K562 (cell line): ENCODE data around the gene GMPR. TPM values are rescaled to one million over a fixed set of nuclear protein-coding genes. Genes with fewer than 3 reads are reported as not detected.
A peak's percentile ranks its signal among the peaks of the same experiment; 100 is the strongest.

Source experiments
- BHLHE40 ChIP-seq: IDR thresholded peaks from 2 replicates; pipeline ENCODE4 v1.6.1; 2011; ENCODE audit warnings: low read length, improper control_type of control experiment
- CCAR2 ChIP-seq: fragments of 200-400 bp; formaldehyde crosslinking; IDR thresholded peaks from 2 replicates; pipeline ENCODE4 v1.6.1; 2017; ENCODE audit warnings: mild to moderate bottlenecking, low read depth, low read length
- EP300 ChIP-seq: IDR thresholded peaks from 2 replicates; pipeline ENCODE4 v1.6.1; 2012; ENCODE audit warnings: low read length, improper control_type of control experiment
- FOXA3 ChIP-seq, 2 experiments: fragments of 450-650 bp in 1 of 2; sonication (generic) in 1 of 2; formaldehyde crosslinking; IDR thresholded peaks in 1 of 2; conservative IDR thresholded peaks in 1 of 2; 2 replicates each; pipeline versions ENCODE4 v1.4.0 to v1.8.0; 2020 to 2022; ENCODE audit warnings: mild to moderate bottlenecking in 2 of 2, missing genetic modification reagents in 1 of 2
- FOXJ3 ChIP-seq: sonication (generic); formaldehyde crosslinking; IDR thresholded peaks from 2 replicates; pipeline ENCODE4 v1.4.0; 2020; ENCODE audit warnings: mild to moderate bottlenecking, missing genetic modification reagents
- FOXK1 ChIP-seq: sonication (generic); formaldehyde crosslinking; IDR thresholded peaks from 2 replicates; pipeline ENCODE4 v1.8.0; 2022; ENCODE audit warnings: missing genetic modification reagents, mild to moderate bottlenecking, borderline replicate concordance
- HNRNPUL1 ChIP-seq: fragments of 200-400 bp; formaldehyde crosslinking; IDR thresholded peaks from 2 replicates; pipeline ENCODE4 v1.6.1; 2017; ENCODE audit warnings: low read length
- KAT2B ChIP-seq: IDR thresholded peaks from one replicate; pipeline ENCODE4 v1.6.1; 2012; ENCODE audit warnings: low read depth, mild to moderate bottlenecking, control low read depth, inconsistent platforms, low read length, moderate library complexity
- MIER1 ChIP-seq: fragments of 450-650 bp; IDR thresholded peaks from 2 replicates; pipeline ENCODE4 v1.6.1; 2016; ENCODE audit warnings: antibody characterized with exemption, mild to moderate bottlenecking, low read depth
- NFRKB ChIP-seq: fragments of 450-650 bp; IDR thresholded peaks from 2 replicates; pipeline ENCODE4 v1.6.1; 2016; ENCODE audit warnings: low read depth
- PTTG1 ChIP-seq: fragments of 450-650 bp; IDR thresholded peaks from 2 replicates; pipeline ENCODE4 v1.6.1; 2016; ENCODE audit warnings: low read depth, mild to moderate bottlenecking, missing genetic modification characterization, missing compliant biosample characterization
- RBM22 ChIP-seq: fragments of 200-400 bp; formaldehyde crosslinking; IDR thresholded peaks from 2 replicates; pipeline ENCODE4 v1.6.1; 2018; ENCODE audit warnings: low read length, low read depth; ENCODE audit not compliant: poor library complexity, severe bottlenecking
- RFX7 ChIP-seq: fragments of 250-450 bp; sonication (Bioruptor Pico); IDR thresholded peaks from 2 replicates; pipeline ENCODE4 v1.5.1; 2021; ENCODE audit warnings: mild to moderate bottlenecking
- SMARCB1 ChIP-seq: IDR thresholded peaks from 2 replicates; pipeline ENCODE4 v1.6.1; 2011; ENCODE audit warnings: improper control_type of control experiment, low read depth; ENCODE audit not compliant: insufficient read length
- SP2 ChIP-seq: IDR thresholded peaks from 2 replicates; pipeline ENCODE4 v1.6.1; 2011; ENCODE audit warnings: mild to moderate bottlenecking, low read depth, low read length, moderate library complexity; ENCODE audit not compliant: poor library complexity, severe bottlenecking; ENCODE audit errors: extremely low read depth
- SRSF9 ChIP-seq: fragments of 200-400 bp; formaldehyde crosslinking; IDR thresholded peaks from 2 replicates; pipeline ENCODE4 v1.6.1; 2017; ENCODE audit warnings: low read depth, low read length, borderline replicate concordance
- TARDBP ChIP-seq: fragments of 450-650 bp; IDR thresholded peaks from 2 replicates; pipeline ENCODE4 v1.6.1; 2016
- TEAD4 ChIP-seq, 2 experiments: sonication (generic) in 1 of 2; formaldehyde crosslinking in 1 of 2; IDR thresholded peaks; 2 replicates each; pipeline versions ENCODE4 v1.6.1 to v1.8.0; 2012 to 2022; ENCODE audit warnings: borderline replicate concordance in 1 of 2, inconsistent platforms in 1 of 2, low read length in 1 of 2, mild to moderate bottlenecking in 1 of 2, missing genetic modification reagents in 1 of 2
- THRAP3 ChIP-seq: fragments of 450-650 bp; IDR thresholded peaks from 2 replicates; pipeline ENCODE4 v1.6.1; 2016; ENCODE audit warnings: mild to moderate bottlenecking, inconsistent platforms, borderline replicate concordance
- ZBED1 ChIP-seq: IDR thresholded peaks from 2 replicates; pipeline ENCODE4 v1.6.1; 2014
- ZC3H4 ChIP-seq: sonication (generic); formaldehyde crosslinking; IDR thresholded peaks from 2 replicates; pipeline ENCODE4 v1.9.0; 2021; ENCODE audit warnings: missing genetic modification reagents, borderline replicate concordance
- ZNF24 ChIP-seq: fragments of 450-650 bp; IDR thresholded peaks from 2 replicates; pipeline ENCODE4 v1.6.1; 2016
- ZNF431 ChIP-seq: sonication (generic); formaldehyde crosslinking; IDR thresholded peaks from 2 replicates; pipeline ENCODE4 v1.8.0; 2022; ENCODE audit warnings: mild to moderate bottlenecking, missing genetic modification reagents
- ZNF830 ChIP-seq: fragments of 250-450 bp; sonication (Bioruptor Pico); IDR thresholded peaks from 2 replicates; pipeline ENCODE4 v1.5.0; 2021; ENCODE audit warnings: mild to moderate bottlenecking
- polyA plus RNA-seq, 8 experiments: library from polyadenylated mRNA; depleted of rRNA in 4 of 8; stranded (reverse) in 5 of 8; unstranded in 3 of 8; fragments of >200 nt; fragmentation: Nextera tagmentation in 2 of 8; fragmentation: Illumina TruSeq in 1 of 8; extraction: Ambion mirVana in 2 of 8; extraction: Trizol in 1 of 8; gene quantifications; 2 replicates each; pipeline versions ENCODE4 v1.2.1 to v1.2.3, GENCODE V29; 2011 to 2014; ENCODE audit warnings: inconsistent platforms in 1 of 8, missing spikeins in 1 of 8
- total RNA-seq, 7 experiments: library from RNA; depleted of rRNA in 6 of 7; stranded (reverse); fragments of >200 nt in 6 of 7; fragmentation: Illumina TruSeq in 2 of 7; extraction: Trizol in 2 of 7; gene quantifications; 2 replicates each; pipeline versions ENCODE4 v1.2.1 to v1.2.3, GENCODE V29; 2011 to 2021; ENCODE audit warnings: low replicate concordance in 1 of 7
- TF ChIP-seq, protein P1 (sequence below): fragments of 250-450 bp; sonication (Bioruptor Pico); IDR thresholded peaks from 2 replicates; pipeline ENCODE4 v1.4.0; 2020; ENCODE audit warnings: mild to moderate bottlenecking, moderate library complexity, borderline replicate concordance
- TF ChIP-seq, protein P2 (sequence below): fragments of 250-450 bp; sonication (Bioruptor Pico); IDR thresholded peaks from 2 replicates; pipeline ENCODE4 v1.4.0; 2020

The GMPR gene
- total and polyA plus RNA-seq, 9 of the 15 experiments (the other 6 are each of a cell fraction or from before 2014, with no cell fraction given), result 34.6 to 83.7 (median 49.8) TPM

DNA sequence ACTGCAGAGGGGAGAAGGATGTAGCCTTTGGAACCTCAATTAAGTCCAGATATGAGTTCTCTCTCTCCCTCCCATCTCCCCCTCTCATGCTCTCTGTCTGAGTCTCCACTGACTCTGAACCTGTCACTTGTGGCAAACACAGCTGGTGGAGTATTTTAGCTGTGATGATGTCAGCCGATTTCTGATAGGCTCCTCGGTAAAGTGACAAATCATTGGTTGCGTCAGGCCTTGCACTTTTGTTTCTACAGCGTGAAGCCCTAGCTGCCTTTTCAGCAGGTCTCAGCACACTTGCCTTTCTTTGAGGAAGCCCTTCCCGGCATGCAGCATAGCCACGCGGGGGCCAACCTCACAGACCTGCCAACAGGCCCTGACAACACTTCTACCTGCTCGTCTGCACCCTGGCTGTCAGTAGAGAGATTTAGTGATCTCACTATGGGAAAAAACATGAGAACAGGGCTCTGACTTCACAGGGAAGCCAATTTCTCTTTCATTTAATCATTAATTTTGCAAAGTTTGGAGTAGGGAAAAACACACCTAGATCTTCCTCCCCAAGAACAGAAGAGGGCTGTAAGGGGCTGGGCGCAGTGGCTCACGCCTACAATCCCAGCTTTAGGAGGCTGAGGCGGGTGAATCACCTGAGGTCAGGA, 84.4 kb downstream of the GMPR start (continued):
- TF ChIP-seq KAT2B (no peak), SP2 (no peak), FOXA3 (CRISPR knock-in tag; conservative IDR thresholded peaks at IDR 0.05 in 1 of 2, IDR thresholded peaks at IDR 0.05 in 1 of 2) (peak; percentile 30 to 79; a peak in 2 of 4 replicates), EP300 (peak; percentile 44; the same call in 1 of the 2 replicates), ZNF24 (no peak; the same call in 1 of the 2 replicates), PTTG1 (tag) (no peak; the same call in 1 of the 2 replicates), HNRNPUL1 (no peak), ZBED1 (no peak), ZNF830 (CRISPR knock-in tag) (no peak), THRAP3 (no peak), TARDBP (no peak), CCAR2 (no peak), FOXK1 (peak; percentile 63; the same call in 1 of the 2 replicates), FOXJ3 (CRISPR knock-in tag) (no peak), RFX7 (no peak), MIER1 (no peak), SRSF9 (no peak), SMARCB1 (no peak), BHLHE40 (peak; percentile 57; the same call in 1 of the 2 replicates), ZC3H4 (CRISPR knock-in tag) (no peak), RBM22 (no peak), ZNF431 (CRISPR knock-in tag) (no peak), NFRKB (peak; percentile 71; the same call in 1 of the 2 replicates), TEAD4 (IDR thresholded peaks at IDR 0.05; ENCODE audit: low read length) (peak; percentile 57; the same call in 1 of the 2 replicates), TEAD4 (CRISPR knock-in tag; IDR thresholded peaks at IDR 0.05; ENCODE audit: borderline replicate concordance) (no peak)
- TF ChIP-seq, protein P1, sequence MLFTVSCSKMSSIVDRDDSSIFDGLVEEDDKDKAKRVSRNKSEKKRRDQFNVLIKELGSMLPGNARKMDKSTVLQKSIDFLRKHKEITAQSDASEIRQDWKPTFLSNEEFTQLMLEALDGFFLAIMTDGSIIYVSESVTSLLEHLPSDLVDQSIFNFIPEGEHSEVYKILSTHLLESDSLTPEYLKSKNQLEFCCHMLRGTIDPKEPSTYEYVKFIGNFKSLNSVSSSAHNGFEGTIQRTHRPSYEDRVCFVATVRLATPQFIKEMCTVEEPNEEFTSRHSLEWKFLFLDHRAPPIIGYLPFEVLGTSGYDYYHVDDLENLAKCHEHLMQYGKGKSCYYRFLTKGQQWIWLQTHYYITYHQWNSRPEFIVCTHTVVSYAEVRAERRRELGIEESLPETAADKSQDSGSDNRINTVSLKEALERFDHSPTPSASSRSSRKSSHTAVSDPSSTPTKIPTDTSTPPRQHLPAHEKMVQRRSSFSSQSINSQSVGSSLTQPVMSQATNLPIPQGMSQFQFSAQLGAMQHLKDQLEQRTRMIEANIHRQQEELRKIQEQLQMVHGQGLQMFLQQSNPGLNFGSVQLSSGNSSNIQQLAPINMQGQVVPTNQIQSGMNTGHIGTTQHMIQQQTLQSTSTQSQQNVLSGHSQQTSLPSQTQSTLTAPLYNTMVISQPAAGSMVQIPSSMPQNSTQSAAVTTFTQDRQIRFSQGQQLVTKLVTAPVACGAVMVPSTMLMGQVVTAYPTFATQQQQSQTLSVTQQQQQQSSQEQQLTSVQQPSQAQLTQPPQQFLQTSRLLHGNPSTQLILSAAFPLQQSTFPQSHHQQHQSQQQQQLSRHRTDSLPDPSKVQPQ, result no peak
- TF ChIP-seq, protein P2, sequence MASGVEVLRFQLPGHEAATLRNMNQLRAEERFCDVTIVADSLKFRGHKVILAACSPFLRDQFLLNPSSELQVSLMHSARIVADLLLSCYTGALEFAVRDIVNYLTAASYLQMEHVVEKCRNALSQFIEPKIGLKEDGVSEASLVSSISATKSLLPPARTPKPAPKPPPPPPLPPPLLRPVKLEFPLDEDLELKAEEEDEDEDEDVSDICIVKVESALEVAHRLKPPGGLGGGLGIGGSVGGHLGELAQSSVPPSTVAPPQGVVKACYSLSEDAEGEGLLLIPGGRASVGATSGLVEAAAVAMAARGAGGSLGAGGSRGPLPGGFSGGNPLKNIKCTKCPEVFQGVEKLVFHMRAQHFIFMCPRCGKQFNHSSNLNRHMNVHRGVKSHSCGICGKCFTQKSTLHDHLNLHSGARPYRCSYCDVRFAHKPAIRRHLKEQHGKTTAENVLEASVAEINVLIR (CRISPR knock-in tag), result 0 out of 2 replicates have a peak, but pooled peaks have one; percentile 32
